GM19463 (cell line): ENCODE results near the gene TMEM8B.

Experiments used
- ATAC-seq: cut with Tn5 transposase; IDR thresholded peaks from one replicate; pipeline ENCODE4 v1.9.1; 2021; ENCODE audit warnings: mild to moderate bottlenecking, moderate library complexity; ENCODE audit not compliant: unreplicated experiment

The TMEM8B gene

DNA sequence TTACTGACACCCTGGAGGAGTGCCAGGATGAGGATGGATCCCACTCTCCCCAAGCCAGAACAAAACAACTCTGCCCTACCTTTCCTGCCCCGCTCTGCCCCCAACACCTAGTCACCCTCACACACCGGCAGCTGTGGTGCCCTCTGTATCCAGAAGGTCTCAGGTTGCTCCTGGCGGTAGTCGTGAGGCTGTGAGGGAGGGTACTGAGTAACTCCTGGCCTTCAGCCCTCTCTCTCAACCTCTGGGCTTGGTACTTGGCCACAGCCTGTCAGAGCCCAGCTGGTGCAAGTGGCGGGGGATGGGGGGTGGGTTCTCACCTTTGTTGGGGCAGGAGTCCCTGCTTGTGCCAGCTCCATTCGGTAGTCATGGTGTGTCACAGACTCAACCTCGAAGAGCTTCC is 18.9 kb upstream of the TMEM8B start:
- no peak for ATAC-seq

DNA sequence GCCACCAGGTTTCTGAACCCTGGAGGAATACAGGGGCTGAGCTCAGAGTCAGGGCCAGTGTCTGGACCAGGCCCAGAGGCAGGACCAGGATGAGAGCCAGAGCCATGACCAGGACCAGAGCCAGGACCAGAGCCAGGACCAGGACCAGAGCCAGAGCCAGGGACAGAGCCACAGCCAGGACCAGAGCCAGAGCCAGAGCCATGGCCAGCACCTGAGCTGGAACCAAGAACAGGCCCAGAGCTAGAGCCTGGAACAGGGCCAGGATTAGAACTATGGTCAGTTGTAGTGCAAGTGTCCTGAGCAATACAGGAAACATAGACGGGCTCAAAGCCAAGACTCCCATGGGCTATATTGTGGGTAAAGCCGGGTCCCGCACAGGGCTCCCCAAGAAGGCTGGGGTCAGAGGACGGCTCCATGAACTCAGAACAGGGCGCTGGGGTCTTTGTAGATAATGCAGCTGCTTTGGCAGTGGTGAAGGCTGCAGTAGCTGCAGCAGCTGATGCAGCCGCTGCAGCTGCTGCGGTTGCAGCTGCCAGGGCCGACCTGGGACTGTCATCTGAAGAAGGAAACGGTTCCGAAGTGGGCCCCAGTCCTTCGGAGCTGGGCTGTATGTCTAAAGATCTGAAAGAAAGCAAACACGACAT is 17.5 kb upstream of the TMEM8B start:
- no peak for ATAC-seq

DNA sequence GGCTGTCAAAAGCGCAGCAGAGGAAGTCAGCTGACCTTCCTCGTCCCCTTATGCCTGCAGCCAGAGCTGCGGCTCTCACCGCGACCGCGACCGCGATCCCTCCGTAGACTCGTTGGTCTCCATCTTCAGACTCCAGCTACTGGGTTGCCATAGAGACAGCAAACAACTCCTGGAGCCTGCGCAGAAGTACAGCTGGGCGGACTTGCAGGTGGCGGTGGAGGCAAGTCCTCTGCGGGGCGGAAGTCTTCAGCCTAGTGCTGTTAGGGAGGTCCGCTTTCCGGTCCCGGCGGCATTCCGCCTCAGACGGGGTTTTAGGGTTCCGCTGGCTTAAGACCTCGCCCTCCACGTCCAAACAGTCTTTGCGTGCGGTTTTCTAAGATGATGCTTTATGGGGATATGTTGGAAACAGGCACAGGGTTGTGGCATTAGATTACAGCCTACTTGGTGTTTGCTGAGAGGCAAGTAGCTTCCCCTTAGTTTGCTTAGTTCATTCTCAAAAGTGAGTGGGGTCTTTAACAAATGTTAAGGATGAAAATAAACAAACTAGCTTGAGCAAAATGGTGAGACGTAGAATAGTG is 16.9 kb upstream of the TMEM8B start, which contains the start of gene SPAG8:
Gene SPAG8, minus strand, starts transcription at position 238 of the 578 bp plus-strand sequence. Its CDS starts 115 bp downstream, at position 123.
- ATAC-seq: peak; percentile 64

DNA sequence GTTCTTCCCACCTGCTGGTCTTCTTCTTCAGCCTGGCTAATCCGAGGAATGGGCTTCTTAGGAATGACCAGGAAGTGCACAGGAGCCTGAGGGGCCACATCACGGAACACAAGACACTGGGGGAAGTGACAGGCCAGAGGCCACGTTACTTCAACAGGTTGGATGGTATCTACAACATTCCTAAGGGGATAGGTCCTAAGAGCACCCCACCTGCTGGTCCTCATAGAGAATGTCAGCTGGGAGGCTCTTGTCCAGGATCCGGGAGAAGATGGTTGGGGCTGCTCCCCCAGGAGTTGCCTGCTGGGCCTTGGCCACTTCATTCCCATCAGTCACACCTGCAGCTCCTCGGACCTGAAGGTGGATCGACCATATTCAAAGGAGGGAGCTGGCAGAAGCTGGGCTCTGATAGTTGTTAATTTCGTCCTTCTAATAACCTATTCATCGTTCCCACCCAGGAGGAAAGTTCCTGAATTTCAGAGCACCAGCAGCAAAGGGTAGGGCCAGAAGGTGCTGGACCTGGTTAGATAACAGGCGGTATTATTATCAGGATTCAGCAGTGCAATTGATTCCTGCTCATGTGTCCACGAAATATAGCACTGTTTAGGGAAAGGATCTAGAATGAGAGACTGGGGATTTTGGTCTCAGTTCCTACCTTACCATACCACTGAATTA is 15.5 kb upstream of the TMEM8B start:
- no peak for ATAC-seq

DNA sequence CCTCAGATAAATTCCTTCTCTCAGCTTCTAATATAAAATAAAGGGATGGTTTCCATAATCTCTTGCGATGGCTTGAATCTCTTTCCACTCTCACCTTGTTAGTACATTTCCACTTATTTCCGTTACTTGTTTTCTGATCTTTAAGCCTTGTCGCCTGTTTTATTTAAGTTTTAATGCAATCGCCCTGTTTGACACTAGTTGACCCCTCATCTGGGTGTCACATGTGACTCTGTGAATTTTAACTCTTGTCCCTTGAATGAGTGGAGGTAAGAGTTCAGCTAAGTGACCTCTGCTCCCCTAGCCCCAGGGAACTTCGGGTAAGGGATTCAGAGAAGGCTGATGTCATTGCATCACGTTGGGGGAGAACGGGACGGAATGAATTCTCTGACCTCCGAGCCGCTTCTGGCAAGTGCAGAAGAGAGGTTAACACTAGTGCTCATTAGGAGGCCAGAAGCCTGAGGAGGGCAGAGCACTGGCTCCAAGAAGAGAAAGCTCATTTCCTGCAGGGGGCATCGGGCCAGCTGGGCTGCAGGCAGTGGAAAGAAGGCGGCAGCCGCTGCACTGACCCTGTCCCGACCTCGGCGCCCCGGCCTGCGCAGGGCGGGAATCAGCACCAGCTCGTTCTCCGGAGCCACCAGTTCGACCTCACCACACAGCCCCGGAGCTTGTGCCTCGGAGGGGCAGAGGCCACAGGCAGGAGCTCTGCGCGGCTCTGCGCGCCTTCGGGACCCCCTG is 14.8 kb upstream of the TMEM8B start:
- ATAC-seq: peak; percentile 17

DNA sequence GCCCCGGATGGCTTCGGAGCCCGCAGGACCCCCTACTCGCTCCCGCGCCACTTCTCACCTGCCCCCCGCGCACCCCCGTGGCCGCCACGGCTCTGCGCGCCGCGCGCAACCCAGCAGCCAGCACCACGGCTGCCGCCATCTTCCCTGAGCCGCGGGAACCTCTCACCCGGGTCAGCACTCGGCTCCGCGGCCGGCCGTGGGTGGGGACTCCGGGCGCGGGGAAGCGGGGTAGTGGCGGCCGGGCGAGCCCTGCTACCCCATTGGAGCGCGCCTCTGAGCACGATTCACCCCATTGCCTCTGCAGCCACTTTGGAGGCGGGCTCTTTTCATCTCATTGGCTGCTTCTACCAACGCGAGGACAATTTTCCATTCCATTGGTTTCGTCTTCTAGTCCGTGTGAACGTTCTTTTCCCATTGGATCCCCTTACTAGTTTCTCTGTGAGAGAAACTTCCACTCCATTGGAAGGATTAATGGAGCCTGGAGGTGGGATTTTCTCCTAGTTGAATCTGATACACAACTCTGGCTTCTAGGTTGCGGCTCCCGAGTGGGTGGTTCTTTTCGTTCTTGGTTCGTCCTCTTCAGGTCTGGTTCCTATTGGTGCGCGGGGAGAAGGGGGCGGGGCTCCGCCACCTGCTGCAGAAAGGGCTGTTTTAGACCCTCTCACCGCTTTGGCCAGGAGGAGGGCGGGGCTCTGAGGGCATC is 14.0 kb upstream of the TMEM8B start, which contains the start of gene HINT2:
Gene HINT2, minus strand, starts transcription at position 202 of the 703 bp plus-strand sequence. Its CDS starts 63 bp downstream, at position 139.
- ATAC-seq: peak; percentile 73

DNA sequence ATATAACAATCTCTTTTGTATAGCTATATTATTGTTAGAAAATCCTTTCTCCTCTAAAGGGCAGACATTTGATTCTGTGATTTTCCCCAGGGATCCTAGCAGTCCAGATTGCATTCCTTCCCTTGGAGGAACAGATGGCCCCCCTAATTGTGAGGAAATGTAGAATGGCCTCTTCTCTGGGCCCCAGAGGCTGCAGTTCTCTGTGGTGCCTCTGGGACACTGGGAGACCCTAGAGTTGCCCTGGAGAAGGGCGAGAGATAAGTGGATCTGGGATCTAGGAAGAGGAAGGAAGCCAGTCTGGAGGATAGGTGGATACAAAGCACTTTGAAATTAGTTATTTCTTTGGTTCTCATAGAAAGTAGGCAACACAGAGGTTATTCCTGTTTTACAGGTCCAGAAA is 12.3 kb upstream of the TMEM8B start:
- ATAC-seq: no peak

DNA sequence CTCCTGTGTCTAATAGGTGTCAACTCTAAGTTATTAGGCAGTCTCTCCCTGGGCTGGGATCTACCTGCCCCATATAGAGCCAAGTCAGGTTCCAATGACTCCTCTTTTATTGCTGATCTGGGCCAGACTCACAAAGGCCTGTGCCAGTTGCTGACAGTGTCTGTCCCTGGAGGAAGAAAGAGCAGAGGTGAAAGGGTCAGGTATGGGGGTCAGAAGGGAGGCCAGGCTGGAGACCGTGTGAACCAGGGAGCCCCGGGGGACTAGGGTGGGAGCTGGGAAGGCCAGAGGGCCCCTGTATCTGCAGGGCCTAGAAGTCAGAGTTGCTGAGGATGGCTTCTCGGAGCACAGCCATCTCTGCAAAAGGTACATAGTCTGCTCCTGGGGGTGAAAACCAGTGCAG is 10.7 kb upstream of the TMEM8B start:
- no peak for ATAC-seq

DNA sequence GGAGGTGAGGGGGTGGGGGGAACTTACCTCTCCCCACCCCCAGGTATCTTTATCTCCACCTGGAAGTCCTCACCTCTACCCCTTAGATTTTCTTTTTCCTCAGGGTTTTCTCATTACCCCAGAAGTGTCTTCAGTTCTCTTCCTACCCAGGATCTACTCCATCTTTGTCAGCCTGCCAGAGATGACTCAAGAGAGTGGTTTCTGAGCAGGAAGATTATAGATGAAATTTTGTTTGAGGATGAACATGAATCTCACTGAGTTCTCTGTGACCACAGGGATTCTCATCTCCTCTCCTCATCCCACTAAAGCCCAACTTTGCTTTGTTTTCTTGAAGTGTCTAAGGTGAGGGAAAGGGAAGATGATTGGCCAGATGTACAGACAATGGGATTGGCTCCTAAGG is 9.0 kb upstream of the TMEM8B start:
- ATAC-seq: no peak

DNA sequence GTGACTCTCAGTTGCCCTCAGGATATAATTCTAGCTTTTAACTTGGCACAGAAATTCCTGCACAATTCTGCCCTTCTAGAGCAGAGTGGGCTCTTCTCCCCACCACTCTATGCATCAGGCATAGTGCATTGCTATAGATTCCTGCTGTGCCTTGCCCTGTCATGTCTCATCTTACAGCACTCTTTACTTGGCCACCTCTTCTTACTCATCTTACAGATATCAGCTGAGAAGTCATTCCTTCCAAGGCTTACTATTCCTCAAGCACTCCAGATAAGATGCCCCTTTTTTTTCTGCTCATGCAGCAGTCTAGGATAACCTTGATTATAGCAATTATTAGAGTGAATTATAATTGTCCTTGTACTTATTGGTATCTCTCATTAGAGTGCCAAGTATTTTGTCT is 6.1 kb upstream of the TMEM8B start:
- no peak for ATAC-seq

DNA sequence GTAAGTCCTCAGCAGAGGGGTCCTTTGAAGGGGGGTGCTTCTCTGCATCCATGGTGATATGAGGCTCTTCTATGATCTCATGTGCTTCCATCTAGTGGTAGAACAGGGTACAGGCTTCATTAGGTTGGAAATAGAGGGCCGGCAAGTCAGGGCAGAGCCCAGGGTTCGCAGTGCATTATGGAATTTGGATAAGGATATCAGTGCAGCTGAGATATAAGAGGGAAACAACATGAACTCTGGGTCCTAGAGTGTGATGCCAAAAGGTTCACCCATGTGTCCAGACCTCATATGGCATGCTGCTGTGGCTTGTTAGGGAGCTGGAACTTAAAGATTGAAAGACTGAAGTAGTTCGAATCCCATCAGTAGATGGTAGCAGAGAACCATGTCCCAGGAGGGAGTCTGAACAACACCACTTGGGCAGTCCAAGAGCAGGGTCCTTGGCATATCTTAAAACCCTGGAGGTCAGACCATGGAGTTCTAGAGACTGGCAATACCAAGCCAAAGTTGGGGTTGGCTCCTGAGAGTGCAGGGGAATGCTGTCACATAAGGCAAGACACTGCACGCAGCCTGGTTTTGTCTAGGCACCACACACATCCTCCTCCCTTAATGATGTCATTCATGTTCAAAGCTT is 2.8 kb upstream of the TMEM8B start:
- peak; percentile 46 for ATAC-seq

DNA sequence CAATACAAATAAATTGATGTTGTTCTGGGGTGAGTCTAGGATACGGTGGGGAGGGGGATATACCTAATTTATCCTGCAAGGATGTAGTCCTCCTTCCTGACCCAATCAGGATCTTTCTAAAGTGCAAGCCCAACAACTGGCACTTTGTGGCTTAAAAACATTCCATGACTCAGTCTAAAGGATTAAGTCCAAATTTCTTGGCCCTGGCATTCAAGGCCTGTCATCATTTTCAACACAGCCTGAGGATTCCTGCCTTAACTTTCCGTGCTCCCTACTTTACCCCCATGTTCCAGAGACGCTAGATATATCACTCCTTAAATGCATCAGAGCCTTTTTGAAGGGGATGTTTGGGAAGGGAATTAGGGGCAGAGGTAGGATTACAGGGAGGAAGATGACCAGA is 1.5 kb upstream of the TMEM8B start:
- ATAC-seq: no peak

DNA sequence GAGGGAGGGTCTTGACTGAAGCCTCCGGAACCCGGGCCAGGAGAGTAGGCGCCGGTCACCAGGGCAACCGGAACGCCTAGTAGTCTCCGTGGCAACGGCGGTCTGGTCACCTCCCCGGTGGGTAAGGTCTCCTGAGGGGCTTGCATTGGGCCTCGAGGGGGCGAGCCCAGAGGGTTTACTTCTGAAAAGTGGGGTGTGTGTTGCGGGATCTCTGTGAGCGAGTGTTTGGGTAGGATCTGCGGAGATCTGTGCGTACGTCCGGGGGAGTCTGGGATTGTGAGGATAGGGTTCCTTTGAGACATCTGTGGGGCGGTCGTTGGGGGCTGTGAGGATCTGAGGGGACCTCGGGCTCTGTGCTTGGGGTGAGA is 328 bp upstream of the TMEM8B start, which contains the start of gene FAM221B:
Gene FAM221B, minus strand, starts transcription at position 17 of the 368 bp plus-strand sequence. CDS start 2,571 bp downstream, outside the sequence.
- no peak for ATAC-seq

DNA sequence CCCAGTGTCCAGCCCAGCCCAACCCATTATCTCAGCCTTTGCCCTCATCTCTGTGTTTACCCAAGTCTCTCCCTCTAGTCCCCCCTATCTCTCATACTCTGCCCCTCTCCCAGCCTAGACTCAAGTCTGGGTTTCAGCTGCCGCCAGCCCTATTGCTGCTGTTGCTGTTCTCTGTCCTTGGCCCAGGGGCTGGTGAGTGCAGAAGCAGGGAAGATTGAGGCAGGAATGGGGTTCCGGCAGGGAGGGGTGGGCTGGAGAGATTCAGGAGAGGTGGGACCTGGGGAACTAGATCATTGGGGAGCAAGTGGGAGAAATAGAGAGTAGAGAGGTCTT is 702 bp downstream of the TMEM8B start:
- ATAC-seq: no peak

DNA sequence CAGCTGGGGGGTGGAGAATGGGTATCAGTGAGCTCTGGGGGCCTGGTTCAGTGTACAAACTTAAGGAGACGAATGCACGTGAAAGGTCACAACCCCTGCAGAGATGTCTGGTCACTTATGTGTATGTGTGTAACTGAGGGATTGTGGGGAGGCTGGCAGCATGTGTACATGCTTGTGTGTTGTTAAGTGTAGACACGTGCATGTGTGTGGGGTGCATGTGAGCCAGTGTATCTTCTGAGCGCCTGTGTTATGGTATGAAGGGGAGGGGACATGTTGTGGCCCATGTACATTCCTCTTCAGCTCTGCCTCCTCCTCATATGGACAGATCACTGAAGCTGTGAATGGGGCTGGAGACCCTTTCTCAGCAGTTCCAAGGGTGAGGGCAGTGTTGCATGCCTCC is 2.0 kb downstream of the TMEM8B start:
- no peak for ATAC-seq

DNA sequence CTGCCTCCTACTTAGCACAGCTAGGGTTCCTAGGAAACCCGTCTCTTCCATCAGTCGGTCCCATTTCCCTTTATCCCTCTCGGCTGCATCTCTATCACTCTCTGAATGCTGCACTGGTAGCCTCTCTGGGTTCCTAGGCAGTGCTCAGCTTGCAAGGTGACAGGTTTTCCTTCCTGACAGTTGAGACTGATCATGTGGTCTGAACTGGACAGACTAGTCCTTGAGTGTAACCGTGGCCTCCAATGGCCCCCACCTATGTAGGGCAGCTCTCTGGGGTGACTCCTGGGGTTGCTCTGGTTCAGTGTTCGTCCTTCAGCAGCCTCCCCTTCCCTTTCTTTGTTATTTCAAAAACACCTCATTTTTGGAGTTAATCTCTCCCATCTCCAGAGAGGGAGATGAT is 3.8 kb downstream of the TMEM8B start:
- ATAC-seq: no peak

DNA sequence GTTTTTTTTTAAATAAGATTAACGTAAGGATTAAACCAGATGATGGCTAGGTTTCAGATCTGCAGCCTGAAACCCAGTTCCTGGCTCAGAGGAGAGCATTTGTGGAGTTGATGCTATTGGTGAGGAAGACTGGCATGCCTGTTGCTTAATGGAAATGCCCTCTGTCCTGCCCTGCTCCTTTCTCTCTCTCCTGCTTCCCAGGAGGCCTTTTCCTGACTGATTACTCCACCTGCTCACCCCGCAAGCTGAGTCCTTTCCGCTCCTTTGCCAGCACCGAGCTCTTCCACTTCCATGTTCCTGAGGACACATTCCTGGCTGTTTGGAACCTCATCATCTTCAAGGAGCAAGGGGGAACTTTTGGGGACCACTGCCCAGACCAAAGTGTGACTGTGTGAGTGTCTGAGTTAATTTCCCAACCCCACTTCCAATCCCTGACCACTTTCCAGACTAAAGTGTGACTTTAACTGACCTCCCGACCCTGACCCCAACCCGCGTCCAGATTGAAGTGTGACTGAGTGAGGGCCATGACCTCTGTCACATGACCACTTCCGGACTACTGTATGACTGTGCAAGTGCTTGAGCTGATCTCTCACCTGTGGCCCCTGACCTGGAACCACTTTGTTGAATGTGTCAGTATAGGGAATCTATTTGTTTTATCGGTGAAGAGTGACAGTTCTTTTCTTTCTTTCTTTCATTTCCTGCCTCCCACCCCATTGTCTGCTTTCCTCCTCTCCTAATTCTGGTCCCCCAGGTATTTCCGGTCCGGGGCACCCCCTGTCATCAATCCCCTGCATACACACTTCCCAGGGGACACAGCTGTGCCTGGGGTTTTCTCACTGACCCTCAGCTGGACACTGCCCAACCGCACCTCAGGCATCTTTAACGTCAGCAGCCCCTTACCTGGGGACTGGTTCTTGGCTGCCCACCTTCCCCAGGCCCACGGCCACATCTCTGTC is 5.5 kb downstream of the TMEM8B start:
- ATAC-seq: no peak

DNA sequence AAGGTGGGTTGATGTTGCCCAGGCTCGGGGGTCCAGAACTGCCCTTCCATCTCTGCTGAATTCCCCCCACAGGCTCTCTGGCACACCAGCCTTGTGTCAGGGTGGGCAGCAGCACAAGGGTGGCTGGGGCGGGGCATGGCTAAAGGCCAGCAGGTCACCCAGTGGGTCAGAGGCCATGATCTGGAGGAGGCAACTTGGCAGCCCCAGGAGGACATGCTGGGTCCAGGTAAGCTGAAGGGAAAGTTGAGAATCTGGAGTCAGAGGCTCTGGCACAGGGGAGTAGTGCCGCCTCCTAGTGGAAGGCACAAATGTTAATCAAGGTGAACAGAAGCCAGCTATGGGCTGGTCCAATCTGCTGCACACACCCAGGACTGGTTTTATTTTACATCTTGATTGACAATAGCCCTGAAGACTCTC is 6.2 kb downstream of the TMEM8B start:
- ATAC-seq: no peak

DNA sequence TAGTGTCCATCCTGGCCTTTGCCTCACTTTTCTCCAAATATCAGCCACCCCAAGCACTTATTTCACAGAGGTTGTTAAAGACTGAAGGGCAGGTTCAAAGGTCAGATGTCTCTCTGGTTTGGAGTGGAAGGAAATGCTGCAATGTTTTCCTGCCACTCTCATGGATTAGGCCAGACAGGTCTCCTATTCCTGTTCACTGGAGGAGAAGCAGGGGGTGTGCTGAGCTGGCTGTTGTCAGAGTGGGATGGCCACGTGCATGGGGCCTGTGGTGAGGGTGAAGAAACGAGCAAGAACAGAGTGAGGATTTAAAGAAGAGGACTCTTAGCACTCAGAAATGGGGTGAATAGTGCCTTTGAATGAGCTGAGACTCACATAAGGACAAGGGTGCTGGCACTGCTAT is 6.7 kb downstream of the TMEM8B start:
- ATAC-seq: no peak
